Stomach smooth muscle (tissue), 2 donors: ENCODE data around the gene AGA.

Source experiments
- H3K27ac ChIP-seq: one replicate; pipeline ENCODE4 v1.7.0; 2013; ENCODE audit warnings: mild to moderate bottlenecking, low read length, inconsistent platforms
- H3K27me3 ChIP-seq, 2 donors: one replicate each; pipeline ENCODE4 v1.7.0; 2013; ENCODE audit warnings: low read length in 2 of 2; ENCODE audit not compliant: insufficient read depth in 2 of 2, control insufficient read depth in 1 of 2
- H3K36me3 ChIP-seq, 2 donors: one replicate each; pipeline ENCODE4 v1.7.0; 2013; ENCODE audit warnings: low read length in 2 of 2; ENCODE audit not compliant: control insufficient read depth in 2 of 2, insufficient read depth in 2 of 2
- H3K4me1 ChIP-seq: one replicate; pipeline ENCODE4 v1.7.0; 2013; ENCODE audit warnings: low read length; ENCODE audit not compliant: control insufficient read depth, insufficient read depth
- H3K4me3 ChIP-seq, 2 donors: one replicate each; pipeline ENCODE4 v1.7.0; 2013; ENCODE audit warnings: low read length in 2 of 2
- H3K9ac ChIP-seq, 2 donors: one replicate each; pipeline ENCODE4 v1.7.0; 2013; ENCODE audit warnings: low read length in 2 of 2, mild to moderate bottlenecking in 1 of 2
- H3K9me3 ChIP-seq, 2 donors: one replicate each; pipeline ENCODE4 v1.7.0; 2013; ENCODE audit warnings: low read length in 2 of 2; ENCODE audit not compliant: control insufficient read depth in 2 of 2
- donor health status: healthy.
- donor health status: Pancreatic carcinoma.

Gene AGA

DNA sequence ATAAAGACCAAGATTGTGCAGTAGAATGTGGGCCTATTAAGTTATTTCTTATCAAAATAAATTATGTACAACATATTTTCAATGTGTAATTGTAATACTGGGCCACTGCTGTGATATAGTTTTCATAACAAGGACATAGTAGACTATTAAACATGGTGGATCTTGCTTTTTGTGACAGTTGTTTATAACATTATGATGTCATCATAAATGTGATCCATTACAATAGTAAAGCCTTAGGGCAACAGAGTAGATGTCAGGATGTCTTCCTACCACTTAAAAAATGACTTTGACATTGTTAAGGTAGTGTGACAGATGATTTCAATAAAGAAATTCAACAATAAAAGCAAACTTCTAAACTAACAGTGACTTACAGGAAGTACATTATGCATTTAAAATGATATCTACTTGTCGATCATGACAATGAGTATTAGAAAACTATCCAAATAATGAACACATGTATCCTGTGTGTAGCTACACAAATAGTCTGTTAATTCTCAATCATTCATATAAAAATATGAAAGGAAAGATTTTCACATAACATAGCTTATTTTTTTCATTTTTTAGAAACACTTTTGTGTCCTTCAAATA, 5.3 kb upstream of the AGA start:
- no peaks in the 10 kb centered on the region for H3K4me1 ChIP-seq
- H3K9ac ChIP-seq, result no peak overlapping the region
- H3K27ac ChIP-seq, result no peak overlapping the region
- no peaks in the 10 kb centered on the region for H3K27me3 ChIP-seq
- H3K4me3 ChIP-seq, result no peak overlapping the region
- no peaks in the 10 kb centered on the region for H3K9me3 ChIP-seq
- no peaks in the 10 kb centered on the region for H3K36me3 ChIP-seq

GRCh38 chr4:177446586-177446985, 4.3 kb upstream of the AGA start:
- H3K9me3 ChIP-seq, result no peaks in the 10 kb centered on the region
- no peaks in the 10 kb centered on the region for H3K4me1 ChIP-seq
- no peaks in the 10 kb centered on the region for H3K36me3 ChIP-seq
- no peak overlapping the region for H3K4me3 ChIP-seq
- no peak overlapping the region for H3K9ac ChIP-seq
- no peak overlapping the region for H3K27ac ChIP-seq
- no peaks in the 10 kb centered on the region for H3K27me3 ChIP-seq

DNA sequence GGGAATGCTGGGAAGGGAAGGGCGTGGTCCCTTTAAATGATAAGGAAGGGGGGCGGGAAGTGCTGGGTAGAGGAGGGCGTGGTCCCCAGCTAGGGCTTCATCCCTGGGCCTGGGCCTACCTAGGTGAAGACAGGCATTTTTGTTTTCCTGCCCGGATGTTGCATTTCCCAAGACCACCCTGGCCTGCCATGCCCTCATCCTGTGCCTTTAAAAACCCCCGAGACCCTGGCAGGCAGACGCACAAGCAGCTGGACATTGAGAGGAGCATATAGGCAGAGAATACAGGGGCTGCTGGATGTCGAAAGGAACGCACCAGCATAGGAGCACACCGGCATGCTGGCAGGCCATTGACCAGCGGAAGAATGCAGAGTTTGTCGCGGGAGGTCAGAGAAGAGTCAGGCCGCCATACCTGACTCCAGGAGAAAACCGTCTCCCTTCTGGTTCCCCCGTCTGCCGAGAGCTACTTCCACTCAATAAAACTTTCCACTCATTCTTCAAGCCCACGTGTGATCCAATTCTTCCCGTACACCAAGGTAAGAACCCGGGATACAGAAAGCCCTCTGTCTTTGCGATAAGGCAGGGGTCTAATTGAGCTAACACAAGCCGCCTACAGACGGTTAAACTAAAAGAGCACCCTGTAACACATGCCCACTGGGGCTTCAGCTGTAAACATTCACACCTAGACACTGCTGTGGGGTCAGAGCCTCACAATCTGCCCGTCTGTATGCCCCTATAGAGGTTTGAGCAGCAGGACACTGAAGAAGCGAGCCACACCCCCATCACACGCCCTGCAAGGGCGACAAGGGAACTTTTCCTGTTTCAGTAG, 2.9 kb upstream of the AGA start:
- no peak overlapping the region for H3K27ac ChIP-seq
- H3K4me1 ChIP-seq, result peaks cover 4% of the 10 kb centered on the region
- H3K36me3 ChIP-seq, result no peaks in the 10 kb centered on the region
- H3K9me3 ChIP-seq, result no peaks in the 10 kb centered on the region
- no peak overlapping the region for H3K9ac ChIP-seq
- H3K4me3 ChIP-seq, result no peak overlapping the region
- no peaks in the 10 kb centered on the region for H3K27me3 ChIP-seq

GRCh38 chr4:177441061-177441802, 1.0 kb downstream of the AGA start:
- Histone ChIP-seq H3K36me3 (peaks cover 5 to 12% of the 10 kb centered on the region in 2 donors), H3K4me3 (peak overlapping the region; percentile 77 to 93), H3K27me3 (no peaks in the 10 kb centered on the region), H3K9me3 (no peaks in the 10 kb centered on the region), H3K9ac (peak overlapping the region; percentile 85 to 98), H3K4me1 (peaks cover 4% of the 10 kb centered on the region), H3K27ac (peak overlapping the region; percentile 70)

DNA sequence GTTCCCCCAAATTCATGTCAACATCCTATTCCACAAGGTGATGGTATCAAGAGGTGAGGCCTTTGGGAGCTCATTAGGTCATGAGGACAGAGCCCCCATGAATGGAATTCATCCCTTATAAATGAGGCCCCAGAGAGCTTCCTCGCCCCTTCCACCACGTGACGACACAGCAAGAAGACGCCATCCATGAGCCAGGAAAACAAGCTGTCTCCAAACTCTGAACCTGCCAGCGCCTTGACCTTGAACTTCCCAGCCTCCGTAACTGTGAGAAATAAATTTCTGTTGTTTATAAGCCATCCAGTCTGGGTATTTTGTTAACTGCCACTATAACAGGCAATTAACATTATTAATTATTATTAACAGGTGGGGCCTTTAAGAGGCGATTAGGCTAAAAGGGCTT, 5.8 kb downstream of the AGA start:
- Histone ChIP-seq H3K36me3 (peaks cover 8 to 23% of the 10 kb centered on the region in 2 donors), H3K9ac (no peak overlapping the region), H3K27ac (no peak overlapping the region), H3K4me3 (no peak overlapping the region), H3K27me3 (no peaks in the 10 kb centered on the region), H3K4me1 (peaks cover 3% of the 10 kb centered on the region), H3K9me3 (no peaks in the 10 kb centered on the region)

GRCh38 chr4:177434667-177435066, 7.6 kb downstream of the AGA start:
- Histone ChIP-seq H3K4me1 (no peaks in the 10 kb centered on the region), H3K36me3 (peaks cover 8 to 23% of the 10 kb centered on the region in 2 donors), H3K9ac (no peak overlapping the region), H3K4me3 (no peak overlapping the region), H3K9me3 (no peaks in the 10 kb centered on the region), H3K27ac (no peak overlapping the region), H3K27me3 (no peaks in the 10 kb centered on the region)

DNA sequence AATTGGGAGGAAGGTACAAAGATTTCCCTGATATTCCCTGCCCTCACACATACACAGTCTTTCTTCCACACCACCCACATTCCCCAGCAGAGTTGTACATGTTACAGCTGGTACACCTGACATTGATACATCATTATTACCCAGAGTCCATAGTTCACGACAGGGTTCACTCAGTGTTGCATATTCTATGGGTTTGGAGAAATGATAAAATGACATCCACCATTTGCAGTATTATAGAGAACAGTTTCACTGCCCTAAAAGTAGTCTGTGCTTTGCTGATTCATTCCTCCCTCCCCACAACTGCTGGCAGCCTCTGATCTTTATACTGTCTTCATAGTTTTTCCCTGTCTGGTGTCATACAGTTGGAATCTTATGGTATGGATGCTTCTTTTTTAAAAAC, 15.0 kb downstream of the AGA start:
- Histone ChIP-seq H3K36me3 (peaks cover 0 to 4% of the 10 kb centered on the region in 2 donors), H3K9ac (no peak overlapping the region), H3K27ac (no peak overlapping the region), H3K4me3 (no peak overlapping the region), H3K4me1 (no peaks in the 10 kb centered on the region), H3K27me3 (no peaks in the 10 kb centered on the region), H3K9me3 (no peaks in the 10 kb centered on the region)

DNA sequence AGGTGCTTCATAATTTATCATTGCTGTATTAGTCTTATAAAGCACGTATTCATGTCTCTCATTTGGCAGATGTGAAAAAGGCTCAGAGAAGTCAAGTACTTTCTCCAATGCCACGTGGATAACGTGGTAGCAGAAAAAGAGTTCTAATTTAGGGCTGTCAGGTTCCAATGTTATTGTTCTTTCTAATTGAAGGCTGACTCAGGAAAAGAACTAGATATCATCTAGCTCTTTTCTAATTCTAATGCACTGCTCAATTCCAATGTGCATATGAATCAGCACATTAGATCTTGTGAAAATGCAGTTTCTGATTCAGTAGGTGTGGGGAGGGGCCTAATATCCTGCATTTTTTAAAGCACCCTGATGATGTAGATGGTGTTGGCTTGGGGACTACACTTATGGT, 22.8 kb downstream of the AGA start:
- Histone ChIP-seq H3K4me1 (no peaks in the 10 kb centered on the region), H3K9ac (no peak overlapping the region), H3K27ac (no peak overlapping the region), H3K9me3 (peaks cover 0 to 3% of the 10 kb centered on the region in 2 donors), H3K36me3 (no peaks in the 10 kb centered on the region), H3K4me3 (no peak overlapping the region), H3K27me3 (no peaks in the 10 kb centered on the region)

GRCh38 chr4:177413656-177414055, 28.6 kb downstream of the AGA start:
- no peak overlapping the region for H3K9ac ChIP-seq
- no peaks in the 10 kb centered on the region for H3K4me1 ChIP-seq
- no peak overlapping the region for H3K4me3 ChIP-seq
- H3K27ac ChIP-seq, result no peak overlapping the region
- no peaks in the 10 kb centered on the region for H3K27me3 ChIP-seq
- H3K36me3 ChIP-seq, result no peaks in the 10 kb centered on the region
- no peaks in the 10 kb centered on the region for H3K9me3 ChIP-seq

DNA sequence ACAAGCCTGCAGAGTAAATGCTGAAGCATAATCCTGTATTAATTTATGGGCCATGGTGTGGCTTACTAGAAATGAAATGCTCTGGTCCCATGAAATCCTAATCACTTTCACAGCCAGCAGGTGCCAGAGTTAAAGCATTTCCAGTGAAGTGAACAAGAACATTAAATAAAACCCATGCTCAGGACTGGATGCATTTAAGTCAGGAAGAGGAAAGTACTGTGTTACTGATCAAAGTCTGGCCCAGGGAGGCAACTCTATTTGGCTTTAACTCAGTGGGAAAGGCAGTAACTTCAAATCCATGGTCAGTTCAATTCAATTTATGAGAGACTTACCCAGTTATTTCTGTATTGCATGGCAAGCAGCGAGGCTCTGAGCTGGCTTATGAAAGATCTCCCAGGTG, 29.2 kb downstream of the AGA start:
- Histone ChIP-seq H3K36me3 (no peaks in the 10 kb centered on the region), H3K27ac (no peak overlapping the region), H3K9ac (no peak overlapping the region), H3K4me1 (no peaks in the 10 kb centered on the region), H3K9me3 (no peaks in the 10 kb centered on the region), H3K4me3 (no peak overlapping the region), H3K27me3 (no peaks in the 10 kb centered on the region)
